ENCODE measurements around the gene SF3B6.
"Not testable (repeated sequence)": the region's sequence is repeated elsewhere in the genome, so short reads cannot be mapped to it uniquely, and the experiment has no call there.

SF3B6 gene

DNA sequence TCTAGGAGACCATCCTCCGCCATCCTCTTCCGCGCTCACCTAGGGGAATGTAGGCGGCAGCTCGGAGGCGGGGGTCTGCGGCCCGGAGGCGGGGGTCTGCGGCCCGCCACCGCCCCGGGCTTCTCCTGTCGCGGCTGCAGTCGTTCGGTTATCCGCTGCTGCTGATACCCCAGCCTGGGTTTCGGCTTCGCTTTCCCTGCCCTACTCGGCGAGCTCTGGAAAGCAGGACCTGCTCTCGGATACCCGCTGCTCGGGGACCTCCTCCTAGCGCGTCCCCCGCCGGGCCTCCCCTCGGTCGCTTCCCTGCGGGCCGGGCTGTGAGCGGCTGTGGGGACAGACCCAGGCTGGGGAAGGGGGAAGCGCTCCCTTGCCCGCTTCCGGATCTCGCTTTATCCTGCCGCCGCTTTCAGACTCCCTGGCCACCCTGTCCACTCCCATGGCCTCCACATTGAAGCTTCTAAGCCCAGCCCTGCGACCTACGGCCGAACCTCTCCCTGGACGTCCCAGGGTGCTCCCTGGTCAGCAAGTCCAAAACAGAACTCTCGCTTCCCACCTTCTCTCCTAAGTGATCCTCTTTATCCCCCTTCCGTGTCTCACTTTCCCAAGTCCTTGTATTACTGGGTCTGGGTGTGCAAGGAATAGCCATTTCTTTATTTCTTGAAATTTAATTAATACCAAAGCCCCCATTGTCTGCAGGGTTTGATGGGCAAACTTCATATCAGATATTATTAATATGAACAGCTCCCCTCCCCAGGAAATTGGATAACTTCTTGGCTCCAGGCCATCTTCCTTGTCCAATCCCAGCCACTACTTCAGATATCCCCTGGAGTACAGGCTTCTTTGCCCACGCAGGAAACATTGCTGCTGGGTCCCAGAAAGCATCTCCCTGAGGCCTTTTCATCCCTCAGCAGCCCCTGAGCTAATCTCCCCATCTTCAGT is 25.8 kb downstream of the SF3B6 start:
- peak in 1 of 2 donors; percentile 25 for DNase-seq

DNA sequence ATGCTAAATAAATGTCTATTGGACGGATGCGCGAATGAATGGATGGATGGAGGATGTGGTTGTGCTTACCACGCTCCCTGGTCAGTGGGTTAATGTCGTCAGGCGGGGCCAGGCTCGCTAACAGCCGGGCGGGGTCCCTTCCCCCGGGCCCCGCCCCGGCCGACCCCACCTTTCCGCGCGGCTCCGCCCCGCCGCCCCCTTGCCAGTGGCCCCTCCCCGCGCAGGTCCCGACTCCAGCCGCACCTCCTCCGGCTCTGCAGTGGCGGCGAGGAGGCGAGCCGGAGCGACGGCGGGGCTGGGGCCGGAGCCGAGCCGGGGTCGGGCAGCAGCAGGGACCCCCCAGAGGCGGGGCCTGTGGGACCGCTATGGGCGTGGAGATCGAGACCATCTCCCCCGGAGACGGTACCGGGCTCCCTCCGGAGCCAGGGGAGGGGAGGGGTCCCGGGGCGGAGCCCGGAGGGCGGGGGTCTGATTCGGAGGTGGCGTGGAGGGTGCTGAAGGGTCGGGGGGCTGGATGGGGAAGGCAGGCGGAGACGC is 26.6 kb downstream of the SF3B6 start, which contains the start of gene FKBP1B:
Gene FKBP1B (plus strand): TSS at position 257 of the 537 bp plus-strand sequence. CDS start 109 bp downstream, at position 366.
- peak in 1 of 2 donors; percentile 20 for DNase-seq

DNA sequence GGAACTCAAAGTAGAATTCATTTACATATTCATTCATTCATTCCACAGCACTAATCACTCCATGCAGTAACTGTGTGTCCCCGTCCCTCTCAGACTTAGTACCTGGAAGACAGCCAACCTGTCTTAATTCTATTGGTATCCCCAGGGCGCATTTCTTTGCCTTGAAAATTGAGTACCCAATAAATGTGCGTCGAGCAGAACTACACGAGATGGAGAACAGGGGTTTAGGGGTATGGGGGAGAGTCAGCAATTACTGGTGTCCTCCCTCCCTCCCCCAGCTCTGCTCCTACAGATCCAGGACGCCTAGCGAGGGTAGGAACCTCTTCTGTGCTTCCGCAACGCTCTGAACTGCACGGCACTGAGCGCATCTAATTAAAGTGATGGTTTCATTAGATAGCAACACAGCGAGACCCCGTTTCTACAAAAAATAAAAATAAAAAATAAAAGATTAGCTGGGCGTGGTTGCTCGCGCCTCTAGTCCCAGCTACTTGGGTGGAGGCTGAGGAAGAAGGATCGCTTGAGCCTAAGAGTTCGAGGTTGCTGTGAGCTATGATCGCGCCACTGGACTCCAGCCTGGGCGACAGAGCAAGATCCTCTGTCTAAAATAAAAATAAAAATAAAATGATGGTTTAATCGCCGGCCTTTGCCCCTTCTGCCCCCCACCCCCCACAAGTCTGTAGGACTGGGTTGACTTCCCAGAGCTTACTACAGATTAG is 27.2 kb downstream of the SF3B6 start:
- no peak for DNase-seq

DNA sequence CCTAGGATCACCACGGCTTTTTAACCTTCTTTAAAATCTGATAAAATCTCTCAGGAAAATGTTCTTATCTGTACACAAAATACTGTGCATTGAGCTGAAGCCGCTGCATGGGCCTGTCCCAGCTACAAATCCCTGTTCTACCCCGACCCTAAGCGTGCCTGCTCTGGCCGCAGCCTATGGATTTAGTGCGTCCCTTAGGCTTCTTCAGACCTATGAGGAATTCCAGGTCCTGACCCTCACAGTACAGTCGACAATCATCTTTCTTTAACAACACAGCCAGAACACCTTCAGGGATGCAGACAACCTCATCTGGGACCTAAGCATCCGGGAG is 28.5 kb downstream of the SF3B6 start:
- DNase-seq, result no peak

DNA sequence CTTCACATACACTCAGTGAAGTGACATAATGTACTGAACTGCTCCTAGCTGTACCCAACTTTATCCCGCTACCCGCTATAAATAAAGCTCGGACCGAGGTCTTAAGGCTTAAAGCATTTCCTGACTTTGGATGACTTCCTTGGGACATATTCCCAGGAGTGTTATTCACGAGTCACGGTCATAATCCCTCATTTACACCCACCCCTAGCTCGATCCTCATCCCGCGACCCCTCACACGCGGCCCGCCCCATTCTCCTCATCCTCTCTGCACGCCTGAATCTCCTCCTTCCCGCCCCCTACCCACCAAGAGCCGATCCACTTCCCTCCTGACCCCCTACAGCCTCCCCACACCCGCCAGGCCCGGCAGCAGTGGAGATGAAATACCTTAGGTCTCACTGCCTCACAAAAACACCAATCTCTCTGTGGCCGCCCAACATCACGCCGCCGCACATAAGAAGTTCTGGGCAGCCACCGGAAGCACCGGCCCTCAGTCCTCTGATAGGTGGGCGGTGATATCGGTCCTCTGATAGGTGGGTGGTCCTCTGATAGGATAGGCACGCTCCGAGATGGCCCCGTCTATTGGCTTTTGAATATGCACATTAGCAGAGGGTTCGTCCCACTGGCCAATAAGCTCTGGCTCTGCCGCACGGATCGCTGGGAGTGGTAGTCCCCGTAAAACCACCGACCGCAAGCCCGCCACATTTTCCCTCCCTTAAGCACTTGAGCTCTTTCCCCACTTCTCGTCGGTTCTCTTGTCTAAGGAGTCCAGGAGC is 29.0 kb downstream of the SF3B6 start, which contains the start of gene WDCP:
Gene WDCP (minus strand): TSS at position 462 of the 773 bp plus-strand sequence. CDS start 7,897 bp downstream, outside the sequence.
- DNase-seq, result peak; percentile 95 to 99

DNA sequence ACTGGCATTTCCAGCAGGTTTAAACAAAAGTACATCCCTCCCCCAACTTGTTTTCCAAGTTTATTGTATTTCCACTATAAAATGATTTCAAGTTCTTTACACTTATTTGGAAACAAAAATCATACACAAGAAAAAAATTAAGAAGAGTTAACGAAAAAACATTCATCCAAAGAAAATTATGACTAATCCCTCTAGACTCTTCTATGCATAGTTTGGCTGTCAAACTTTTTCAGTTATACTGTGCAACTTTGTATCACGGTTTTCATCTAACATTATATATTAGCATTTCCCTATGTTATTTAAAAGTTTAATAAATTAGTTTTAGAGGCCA is 29.6 kb downstream of the SF3B6 start:
- DNase-seq, result no peak

DNA sequence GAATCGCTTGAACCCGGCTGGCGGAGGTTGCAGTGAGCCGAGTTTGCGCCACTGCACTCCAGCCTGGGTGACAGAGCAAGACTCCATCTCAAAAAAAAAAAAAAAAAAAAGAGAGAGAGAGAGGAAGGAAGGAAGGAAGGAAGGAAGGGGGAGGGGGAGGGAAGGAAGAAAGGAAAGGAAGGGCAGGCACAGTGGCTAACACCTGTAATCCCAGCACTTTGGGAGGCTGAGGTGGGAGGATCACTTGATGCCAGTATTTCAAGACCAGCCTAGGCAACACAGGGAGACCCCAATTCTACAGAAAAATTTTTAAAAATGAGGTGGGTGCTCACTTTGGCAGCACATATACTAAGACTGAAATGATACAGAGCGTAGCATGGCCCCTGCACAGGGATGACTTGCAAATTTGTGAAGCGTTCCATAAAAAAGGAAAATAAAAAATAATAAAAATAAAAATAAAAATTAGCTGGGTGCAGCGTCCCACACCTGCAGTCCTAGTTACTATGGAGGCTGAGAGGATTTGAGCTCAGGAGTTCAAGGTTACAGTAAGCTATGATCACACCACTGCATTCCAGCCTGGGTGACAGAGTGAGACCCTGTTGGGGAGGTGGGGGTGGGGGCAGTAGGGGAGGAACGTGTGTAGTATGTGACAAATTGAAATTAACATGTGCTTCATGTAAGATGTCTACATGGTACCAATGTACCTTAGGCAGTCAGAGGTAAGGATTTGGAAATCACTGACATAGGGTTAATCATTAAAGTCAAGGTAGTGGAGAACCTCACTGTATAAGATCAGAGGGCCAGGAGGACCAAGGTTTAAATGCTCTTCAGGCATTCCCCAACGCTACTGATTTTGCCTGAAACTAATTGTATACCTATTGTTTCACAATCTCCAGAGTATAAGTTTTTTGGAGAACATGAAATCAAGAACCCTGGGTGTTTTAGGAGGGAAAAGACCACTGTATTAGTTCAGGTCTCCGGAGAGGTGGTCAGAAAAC is 30.3 kb downstream of the SF3B6 start:
- no peak for DNase-seq

DNA sequence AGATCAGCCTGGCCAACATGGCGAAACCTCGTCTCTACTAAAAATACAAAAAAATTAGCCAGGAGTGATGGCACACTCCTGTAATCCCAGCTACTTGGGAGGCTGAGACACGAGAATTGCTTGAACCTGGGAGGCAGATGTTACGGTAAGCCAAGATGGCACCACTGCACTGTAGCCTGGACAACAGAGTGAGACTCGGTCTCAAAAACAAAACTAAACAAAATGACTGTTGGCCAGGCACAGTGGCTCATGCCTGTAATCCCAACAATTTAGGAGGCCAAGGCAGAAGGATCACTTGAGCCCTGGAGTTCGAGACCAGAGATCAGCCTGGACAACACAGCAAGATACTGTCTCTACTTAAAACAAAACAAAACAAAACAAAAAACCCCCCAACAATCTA is 33.0 kb downstream of the SF3B6 start:
- not testable (repeated sequence) for DNase-seq

DNA sequence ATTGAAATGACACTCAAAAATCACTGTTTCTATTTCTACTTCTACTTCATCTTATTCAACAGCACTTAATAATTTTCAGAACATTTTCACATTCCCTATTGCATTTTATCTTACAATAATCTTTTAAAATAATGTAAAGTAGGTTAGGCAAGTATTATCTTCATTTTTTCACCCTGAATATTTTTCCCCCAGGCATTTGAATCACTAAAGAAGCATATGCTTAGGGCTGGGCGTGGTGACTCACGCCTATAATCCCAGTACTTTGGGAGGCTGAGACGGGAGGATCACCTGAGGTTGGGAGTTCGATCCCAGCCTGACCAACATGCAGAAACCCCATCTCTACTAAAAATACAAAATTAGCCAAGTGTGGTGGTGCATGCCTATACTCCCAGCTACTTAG is 35.6 kb downstream of the SF3B6 start:
- no peak for DNase-seq

DNA sequence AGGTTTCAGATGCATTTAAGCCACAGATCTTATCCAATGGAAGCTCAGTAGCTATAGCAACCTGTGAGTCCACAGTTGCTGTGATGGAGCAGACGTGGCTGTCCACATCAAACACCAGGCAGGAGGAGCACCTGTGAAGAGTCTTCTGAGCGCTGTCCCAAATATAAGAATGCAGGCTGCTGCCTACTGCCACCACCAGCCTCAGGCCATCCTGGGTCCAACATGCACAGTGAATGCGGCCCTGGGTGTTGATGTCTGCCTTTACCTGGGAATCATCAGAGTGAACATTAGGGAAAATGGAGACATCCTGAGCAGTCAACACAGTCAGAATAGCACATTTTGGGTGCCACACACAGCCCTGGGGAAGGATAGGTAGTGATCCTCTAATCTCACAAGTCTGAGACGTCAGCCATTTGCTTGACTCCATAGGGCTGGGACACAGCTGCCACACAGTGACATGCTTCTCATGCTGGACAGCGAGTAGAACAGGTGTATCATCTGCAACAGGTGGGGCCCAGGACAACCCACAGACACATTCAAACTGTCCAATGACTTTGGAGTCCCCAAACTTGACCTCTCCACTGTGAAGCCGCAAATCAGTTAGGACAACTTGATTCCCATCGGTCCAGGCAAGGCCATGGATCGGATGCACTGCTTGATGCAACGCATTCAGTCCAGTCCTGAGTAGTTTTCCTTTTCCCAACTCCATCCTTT is 37.2 kb downstream of the SF3B6 start:
- no peak for DNase-seq

DNA sequence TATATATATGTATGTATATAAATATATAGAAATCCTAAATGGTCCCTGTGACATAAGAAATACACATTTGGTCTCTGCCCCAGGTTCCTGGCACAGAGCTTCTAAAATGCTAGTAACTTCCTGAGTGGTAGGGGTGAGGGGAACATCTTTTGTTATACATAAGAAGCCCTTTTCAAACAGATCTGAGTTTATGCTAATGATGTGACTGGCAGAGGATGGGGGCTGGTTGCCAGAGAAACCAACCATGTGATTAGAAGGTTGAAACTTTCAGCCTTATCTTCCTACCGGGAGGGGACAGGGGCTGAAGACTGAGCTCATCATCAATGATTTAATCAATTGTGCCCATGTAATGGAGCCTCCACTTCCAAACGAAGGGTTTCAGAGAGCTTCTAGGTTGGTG is 49.9 kb downstream of the SF3B6 start:
- DNase-seq, result no peak

DNA sequence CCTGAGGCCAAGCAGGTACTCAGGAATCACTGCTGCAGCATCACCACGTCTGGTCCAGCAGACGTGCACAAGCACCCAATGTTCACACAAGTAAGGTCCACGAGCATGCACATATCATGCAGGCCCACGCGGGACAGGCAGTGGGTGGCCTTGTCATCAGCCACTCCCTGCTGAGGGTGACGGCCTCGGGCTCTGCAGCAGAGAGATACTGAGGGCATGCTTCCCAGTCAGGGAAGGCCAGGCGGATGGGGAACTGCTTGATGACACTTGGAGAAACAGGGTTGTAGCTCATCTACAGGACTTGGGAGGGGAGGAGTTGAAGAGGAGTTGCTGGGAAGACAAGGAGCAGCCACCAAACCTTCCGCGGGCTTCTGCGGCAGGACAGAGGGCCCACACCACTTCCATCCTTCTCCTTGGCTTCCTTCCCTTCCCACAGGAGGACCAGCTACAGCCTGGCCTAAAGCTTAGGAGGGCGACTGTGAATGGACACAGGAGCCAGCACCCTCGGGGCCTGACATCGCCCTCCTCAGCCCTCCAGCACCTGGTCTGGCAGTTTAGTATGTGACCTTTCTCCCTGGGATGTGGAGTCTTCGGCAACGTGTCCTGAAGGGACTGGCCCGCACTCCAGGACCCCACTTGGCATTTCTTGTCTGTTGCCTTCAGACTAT is 51.0 kb downstream of the SF3B6 start:
- DNase-seq, result no peak

DNA sequence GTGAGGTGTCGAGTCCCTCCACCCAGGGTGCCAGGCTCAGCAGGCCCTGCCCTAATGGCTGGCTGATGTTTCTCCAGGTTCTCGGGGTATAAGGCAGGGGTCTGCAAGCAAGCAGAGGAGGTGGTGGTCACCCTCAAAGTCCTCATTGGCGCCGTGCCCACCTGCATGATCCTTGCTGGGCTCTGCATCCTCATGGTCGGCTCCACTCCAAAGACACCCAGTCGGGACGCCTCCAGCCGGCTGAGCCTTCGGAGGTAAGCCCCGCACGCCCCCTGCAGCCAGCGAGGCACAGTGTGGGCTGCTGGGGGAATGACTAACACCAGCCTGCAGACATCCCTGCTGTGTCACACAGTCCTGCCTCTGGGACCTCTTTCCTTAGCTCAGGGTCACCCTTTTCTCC is 52.1 kb downstream of the SF3B6 start:
- DNase-seq, result no peak

DNA sequence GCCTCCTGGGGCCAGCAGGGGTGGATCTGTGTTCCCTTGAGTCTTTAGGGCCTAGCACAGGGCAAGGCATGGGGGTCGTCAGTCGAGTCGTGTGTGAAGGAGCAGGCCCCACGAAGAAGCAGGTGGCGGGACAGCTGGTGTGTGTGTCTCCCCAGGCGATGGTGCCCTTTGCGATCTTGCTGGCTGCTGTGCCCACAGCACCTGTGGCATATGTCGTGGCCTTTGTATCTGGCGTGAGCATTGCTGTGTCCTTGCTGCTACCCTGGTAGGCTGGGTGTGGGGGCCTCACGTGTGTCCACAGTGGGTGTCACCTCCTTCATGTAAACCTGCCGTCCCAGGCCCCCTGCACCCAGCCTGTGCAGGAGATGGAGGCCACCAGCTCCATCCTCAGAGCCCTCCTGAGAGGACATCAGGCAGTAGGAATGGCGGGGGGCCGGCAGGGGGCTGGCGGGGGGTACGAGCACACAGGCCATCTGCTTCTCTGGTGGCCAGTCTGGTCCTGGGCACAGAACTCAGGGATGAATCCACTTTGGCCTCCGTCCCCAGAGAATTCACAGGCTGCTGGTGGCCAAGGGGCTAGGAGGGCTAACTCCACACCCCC is 53.1 kb downstream of the SF3B6 start:
- DNase-seq, result no peak

DNA sequence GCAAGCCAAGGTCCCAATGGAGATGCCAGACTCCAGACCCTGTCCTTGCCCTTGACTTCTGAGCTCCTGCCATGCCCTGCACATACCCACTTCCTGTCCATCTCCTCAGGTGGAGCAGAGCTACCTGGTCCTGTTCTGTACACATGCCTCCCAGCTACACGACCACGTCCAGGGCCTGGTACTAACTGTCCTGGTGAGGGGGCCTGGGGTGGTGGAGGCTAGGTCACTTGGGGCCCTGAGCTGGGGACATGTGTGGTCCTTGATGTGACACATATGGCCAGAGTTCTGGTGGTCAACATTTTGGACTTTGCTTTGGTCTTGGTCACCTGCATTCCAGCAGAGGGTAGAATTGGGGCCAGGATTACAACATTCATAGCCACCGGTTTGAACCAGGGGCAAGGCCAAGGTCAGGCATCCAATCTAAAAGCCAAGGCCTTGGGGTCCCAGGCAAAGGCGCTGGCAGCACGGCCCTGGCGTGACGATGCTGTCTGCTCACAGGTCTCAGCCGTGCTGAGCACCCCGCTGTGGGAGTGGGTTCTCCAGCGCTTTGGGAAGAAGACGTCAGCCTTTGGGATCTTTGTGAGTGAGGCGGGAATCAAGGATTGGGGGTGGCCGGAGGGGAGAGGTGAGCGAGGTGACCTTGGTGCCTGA is 53.7 kb downstream of the SF3B6 start:
- DNase-seq, result no peak

DNA sequence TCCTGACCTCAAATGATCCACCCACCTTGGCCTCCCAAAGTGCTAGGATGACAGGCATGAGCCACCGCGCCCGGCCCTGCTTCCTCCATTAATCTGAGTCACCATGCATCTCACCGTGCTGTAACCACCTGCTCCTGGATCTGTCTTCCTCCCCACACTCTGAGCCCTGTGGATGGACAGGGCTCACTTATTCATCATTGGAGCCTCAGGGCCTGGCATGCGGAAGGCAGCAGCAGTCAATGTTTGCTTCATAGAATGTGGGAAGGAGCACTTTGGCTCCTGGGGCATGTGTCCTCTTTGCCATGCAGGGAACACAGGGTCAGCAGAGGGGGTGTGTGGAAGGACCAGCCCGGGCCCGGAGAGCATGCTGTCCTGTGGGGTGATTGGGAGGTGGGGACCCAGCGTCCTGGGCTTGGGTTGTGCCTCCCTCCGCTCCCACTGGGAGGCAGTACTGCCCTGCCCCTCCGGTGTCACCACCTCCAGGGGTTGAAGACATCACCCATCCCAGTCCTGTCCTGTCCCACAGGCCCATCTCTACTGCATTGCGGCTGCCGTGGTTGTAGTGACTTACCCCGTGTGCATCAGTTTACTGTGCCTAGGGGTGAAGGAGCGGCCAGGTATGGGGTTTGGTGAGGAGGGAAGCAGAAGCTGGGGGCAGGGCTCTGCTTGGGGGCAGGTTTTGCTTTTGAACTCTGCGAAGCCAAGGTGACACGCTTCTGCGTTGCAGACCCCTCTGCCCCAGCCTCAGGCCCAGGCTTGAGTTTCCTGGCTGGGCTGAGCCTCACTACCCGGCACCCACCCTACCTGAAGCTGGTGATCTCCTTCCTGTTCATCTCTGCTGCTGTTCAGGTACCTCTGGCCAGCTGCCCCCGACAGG is 54.8 kb downstream of the SF3B6 start:
- DNase-seq, result no peak

DNA sequence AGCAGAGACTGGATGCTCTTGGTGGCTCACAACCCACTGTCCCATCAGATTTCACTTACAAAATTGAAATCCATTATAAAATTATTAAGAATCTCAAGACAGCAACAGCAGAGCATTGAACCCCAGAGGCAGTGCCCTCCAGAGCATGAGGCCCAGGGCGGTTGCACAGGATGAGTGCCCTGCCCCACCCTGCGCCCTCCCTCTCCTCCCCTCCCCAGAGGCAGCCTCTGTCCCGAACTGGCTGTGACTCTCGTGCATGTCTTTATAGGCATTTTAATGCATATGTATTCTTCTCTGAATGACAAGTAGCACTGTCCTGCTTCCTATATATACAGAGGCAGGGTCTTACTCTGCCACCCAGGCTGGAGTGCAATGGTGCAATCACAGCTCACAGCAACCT is 55.9 kb downstream of the SF3B6 start:
- DNase-seq, result no peak

DNA sequence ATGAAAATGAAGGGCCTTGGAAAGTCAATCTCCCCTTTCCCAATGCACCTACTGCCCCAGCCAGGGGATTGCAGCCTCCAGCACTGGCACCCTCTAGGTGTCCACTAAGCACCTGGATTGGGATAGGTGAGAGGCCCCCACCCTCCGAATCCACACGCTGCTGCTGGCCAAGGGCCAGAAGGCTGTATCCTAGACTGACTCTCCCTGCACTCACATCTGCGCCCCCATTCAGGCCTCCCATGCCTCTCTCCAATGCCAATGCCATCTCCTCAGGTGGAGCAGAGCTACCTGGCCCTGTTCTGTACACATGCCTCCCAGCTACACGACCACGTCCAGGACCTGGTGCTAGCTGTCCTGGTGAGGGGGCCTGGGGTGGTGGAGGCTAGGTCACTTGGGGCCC is 56.4 kb downstream of the SF3B6 start:
- DNase-seq, result no peak

Measured in hippocampal formation (tissue), 2 donors.